Testis (tissue), 2 donors: ENCODE data around the gene FSTL1.

ENCODE experiments used
- POLR2A ChIP-seq: fragments of 450-650 bp; IDR thresholded peaks from one replicate; pipeline ENCODE4 v1.6.1; 2017; ENCODE audit warnings: antibody characterized with exemption, mild to moderate bottlenecking, moderate library complexity
- TF ChIP-seq, protein P1 (sequence below), 3 experiments: fragments of 450-650 bp in 2 of 3; fragments of 200-600 bp in 1 of 3; sonication (generic) in 1 of 3; IDR thresholded peaks; one replicate each; pipeline ENCODE4 v1.5.1; 2016 to 2019; ENCODE audit warnings: antibody characterized with exemption in 3 of 3, mild to moderate bottlenecking in 2 of 3, moderate library complexity in 1 of 3

DNA sequence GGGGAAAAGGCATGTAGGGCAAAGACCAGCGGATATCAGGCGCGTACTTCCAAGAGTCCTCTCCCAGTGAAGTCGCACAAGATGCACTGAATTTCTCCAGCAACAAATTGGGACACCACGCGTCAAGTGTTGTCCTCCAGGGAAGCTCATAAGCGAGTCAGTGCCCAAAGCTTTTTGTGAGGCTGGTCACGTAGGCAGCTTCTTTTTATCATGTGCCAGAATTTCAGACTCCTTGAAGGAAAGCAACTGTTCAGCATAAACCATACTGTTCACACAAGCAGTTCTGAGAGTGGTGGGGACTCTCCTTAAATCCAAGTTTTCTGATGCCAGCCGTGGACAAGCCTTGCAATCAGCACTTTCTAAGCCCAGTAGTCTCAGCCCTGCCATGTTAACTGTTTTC, 10.1 kb upstream of the FSTL1 start:
- TF ChIP-seq, protein P1, sequence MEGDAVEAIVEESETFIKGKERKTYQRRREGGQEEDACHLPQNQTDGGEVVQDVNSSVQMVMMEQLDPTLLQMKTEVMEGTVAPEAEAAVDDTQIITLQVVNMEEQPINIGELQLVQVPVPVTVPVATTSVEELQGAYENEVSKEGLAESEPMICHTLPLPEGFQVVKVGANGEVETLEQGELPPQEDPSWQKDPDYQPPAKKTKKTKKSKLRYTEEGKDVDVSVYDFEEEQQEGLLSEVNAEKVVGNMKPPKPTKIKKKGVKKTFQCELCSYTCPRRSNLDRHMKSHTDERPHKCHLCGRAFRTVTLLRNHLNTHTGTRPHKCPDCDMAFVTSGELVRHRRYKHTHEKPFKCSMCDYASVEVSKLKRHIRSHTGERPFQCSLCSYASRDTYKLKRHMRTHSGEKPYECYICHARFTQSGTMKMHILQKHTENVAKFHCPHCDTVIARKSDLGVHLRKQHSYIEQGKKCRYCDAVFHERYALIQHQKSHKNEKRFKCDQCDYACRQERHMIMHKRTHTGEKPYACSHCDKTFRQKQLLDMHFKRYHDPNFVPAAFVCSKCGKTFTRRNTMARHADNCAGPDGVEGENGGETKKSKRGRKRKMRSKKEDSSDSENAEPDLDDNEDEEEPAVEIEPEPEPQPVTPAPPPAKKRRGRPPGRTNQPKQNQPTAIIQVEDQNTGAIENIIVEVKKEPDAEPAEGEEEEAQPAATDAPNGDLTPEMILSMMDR (IDR thresholded peaks at IDR 0.05): no peak
- no peak for TF ChIP-seq POLR2A
